Stimulated activated CD4-positive, alpha-beta T cell treated with anti-CD3 and anti-CD28 coated beads, TNF-alpha, amount 100 ng/mL, for 1 hour (primary cell): ENCODE data around the gene ABTB1.

Experiments used
- DNase-seq, 3 donors: peaks; one replicate each; pipeline ENCODE4 v3.0.0-alpha.2; 2020; ENCODE audit warnings: low read depth in 3 of 3, low spot score in 1 of 3

ABTB1 gene

DNA sequence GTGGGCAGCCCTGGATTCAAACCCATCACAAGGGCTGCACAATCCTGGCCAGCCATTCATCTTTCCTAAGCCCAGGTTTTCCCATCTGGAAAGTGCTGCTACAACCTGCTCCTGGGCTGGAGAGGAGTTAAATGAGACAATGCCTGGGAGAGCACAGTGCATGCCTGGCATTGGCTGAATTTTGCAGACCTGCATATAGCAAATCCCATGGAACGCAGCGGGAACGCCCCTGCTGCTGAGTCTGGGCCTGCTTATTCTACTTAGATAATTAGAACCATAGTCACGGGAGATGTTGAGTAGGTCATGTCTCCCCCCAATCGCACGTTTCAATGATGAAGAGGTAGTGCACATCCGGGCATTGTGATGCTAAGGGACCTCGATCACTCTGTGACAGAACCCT, 46.6 kb downstream of the ABTB1 start:
- DNase-seq = no peak

DNA sequence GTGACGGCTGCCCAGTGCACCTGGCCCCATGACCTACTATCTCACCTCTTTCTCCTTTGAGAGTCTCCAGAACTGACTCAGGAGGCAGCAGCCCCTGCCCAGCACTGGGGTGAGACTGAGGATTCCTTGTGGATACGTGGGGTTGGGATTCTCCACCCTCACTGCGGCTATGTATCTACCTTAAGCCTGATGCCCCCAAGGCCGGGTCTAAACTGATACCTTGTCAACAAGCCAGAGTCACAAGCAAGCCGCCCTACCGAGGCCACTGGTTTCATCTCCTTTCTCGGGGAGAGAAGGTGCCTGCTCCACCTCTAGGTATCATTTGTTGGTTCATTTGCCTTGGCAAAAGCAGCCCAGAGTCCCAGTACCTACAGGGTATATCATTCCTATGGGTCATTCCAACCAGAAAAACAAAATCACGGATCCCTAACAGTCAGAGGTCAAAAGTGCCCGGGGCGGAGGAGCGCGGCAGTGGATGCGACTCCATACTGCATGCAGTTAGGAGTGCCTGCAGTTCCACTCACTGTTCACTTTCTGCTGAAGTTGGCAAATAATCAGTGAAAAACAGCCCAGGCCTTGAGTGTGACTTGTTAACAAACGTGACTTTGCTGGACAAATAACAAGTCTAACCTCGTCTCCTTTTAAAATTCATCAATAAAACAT, 47.5 kb downstream of the ABTB1 start:
- no peak for DNase-seq

DNA sequence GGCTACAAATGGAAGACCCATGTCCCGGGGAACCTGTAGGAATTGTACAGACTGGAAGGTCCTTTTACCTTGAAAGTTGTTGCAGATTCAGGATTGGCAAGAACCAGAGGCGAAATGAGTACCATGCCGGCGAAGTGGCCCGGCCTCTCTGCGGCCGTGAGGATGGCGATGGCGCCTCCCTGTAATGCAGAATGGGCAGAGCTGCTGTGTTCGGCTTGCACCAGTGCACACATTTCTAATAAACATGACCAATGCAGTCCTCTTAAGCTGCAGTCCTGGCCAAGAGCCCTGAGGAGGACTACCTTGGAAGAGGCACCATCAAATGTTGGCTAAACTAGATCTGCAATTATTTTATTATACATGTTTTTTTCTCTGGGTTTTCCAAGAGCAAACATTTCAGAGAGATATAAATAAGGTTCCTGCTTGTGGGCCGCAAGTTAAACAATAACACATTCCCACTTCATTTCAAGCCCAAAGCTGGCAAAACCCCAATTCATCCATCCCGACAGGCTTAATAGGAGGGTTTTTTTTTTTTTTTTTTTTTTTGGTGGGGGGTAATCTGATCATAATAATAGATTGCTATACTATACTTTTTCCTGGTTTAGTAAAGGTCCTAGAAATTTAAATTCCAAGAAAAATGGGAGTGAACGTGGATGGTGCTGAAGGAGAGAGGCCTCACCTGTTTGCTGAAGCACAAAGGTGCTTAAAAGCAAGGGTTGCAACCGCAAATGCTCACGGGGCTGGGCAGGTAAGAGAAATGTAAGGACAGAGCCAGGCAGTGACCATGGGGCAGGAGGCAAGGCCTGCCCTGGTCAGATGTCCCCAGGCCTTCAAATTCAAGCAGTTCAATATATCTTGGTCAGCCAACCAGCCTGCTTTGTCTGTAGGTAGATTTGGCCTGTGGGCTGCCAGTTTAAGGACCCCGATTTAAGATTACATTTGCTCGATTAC, 48.5 kb downstream of the ABTB1 start:
- no peak for DNase-seq

DNA sequence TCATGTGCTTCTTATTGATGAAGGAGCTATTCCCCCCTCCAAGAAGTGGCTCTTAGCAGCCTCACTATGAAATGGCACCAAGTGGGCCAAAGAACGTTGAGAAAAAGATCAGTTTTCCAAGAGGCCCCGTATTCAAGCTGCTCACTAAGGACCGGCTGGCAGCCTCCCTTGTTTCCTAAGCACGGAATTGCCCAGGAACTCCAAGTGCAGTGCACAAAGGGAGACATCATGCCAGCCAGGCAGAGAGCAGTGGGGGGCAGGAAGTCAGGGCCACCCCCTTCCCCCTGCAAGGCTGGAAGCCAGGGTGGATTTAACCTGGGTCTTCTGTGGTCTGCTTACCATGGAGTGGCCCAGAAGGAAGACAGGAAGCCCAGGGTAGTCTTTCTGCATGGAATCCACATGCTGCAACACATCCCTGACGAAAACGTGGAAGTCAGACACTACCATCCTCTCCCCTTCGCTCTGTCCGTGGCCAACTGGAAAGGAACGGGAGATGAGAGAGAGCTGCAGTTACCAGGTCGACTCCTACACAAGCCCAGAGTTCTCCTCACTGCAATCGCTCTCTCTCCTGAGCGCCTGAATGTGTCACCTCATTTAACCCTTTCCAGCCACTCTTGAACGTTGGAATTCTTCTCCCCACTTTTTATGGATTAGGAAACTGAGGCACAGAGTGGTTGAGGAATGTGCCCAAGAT, 49.5 kb downstream of the ABTB1 start:
- no peak for DNase-seq

DNA sequence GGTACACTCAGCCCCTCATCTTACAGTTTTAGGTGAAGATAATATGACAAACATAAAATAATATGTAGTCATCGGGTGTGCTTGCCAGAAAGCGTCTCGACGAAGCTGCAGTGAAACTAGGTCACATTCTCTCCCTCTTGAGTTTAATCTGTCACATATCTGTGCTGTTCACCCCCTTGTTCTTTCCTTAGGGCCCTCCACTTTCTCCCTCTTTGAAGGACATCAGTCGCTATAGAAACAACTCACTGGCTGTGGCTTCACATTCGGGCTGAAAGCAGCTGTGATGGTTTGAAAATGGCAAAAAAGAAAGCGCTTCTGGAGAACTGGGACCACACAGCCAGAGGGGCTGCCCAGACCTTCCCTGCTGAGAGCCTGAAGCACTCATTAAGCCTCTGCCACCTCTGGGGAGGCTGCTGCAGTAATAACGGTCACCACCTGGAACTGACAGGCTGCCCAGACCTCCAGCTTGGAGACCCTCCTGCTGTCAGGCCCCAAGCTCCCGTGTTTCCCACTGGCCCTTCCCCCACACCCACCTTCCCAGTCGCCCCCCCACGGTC, 50.3 kb downstream of the ABTB1 start:
- no peak for DNase-seq

DNA sequence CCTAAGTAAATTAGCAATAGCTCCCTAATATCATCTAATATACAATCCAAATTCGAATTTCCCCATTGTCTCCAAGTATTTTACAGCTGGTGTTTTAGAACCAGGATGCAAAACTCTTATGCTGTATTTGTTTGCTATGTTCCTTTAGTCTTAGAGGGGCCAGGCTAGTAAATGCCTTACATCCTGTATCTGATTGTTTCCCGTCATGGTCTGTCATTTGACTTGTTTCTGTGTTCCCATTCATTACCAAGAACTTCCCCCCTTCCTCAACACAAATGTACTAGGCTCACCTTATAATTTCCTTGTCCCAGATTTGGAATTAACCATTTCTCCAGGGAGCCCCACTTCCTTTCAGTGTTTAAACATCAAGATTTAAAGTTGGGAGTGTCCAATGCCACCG, 54.1 kb downstream of the ABTB1 start:
- no peak for DNase-seq

DNA sequence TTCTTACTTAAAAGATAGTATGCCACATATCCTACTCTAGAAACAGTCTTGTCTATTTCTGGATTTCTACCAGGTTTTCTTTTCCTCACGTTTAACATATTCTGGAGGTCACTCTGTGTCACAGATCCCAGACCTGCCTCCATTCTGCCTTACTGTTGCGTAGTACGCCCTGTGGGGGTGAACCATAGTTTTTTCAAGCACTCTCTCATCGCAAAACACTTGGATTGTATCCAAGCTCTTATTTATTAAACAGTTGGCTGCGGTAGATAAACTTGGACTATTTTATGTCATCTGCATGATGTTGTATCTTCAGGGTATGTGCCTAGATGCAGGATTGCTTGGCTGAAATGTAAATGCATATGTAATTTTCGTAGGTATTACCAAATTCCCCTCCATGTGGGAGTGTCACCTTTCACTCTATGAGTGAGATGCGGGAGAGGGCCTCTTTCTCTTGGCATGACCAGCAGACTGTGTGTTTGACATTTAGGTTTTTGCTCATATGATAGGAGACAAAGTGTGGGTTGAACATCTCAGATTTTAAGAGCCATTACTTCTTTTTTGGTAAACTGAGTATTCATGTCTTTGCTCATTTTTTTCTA, 55.8 kb downstream of the ABTB1 start:
- no peak for DNase-seq

DNA sequence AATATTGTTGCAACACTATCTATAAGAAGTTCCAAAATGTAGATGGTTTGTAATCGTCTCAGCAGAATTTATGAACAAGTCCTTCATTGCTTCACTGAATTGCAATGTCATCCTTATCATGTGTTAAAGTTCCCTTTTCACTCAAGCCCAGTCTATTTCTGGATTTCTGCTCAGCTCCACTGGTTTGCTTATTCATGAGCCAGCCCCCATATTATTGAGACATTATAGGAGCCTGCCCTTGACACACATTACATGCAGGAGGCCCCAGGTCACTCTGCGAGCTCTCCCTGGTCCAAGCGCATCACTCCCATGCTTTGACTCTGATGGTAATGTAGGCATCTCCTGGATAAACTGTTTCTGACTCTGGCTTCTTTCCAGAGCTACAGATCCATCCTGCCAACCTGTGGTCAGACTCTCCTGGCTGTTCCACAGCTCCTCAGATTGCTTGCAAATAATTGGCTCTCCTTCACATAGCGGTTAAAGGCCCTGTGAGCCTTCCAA, 56.9 kb downstream of the ABTB1 start:
- no peak for DNase-seq

DNA sequence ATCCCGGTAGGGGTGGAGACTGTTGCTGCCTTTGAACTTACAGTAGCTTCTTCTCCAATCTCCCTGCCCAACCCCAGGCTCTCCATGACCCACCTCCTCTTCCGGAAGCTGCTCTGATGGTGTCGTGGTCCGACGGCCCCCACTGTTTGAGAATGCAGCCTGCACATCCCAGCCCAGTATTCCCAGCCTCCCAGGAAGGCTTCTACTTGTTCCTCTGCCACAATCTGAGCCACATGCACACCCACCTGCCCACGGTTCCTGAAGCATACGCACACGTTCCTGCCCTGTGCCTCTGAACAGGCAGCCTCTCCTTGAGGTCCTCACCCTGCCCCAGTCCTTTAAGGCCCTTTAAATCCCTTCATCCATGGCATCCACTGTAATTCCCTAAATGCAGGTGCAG, 57.4 kb downstream of the ABTB1 start:
- DNase-seq = no peak
